ENCODE measurements around the gene PODN.

PODN gene

GRCh38 chr1:53078333-53079101, 16.5 kb downstream of the PODN start:
- Histone ChIP-seq H3K36me3 (peaks cover 4 to 48% (median 45%) of the 10 kb centered on the region in 3 donors), H3K27me3 (no peaks in the 10 kb centered on the region), H3K4me1 (no peaks in the 10 kb centered on the region), H3K9me3 (no peaks in the 10 kb centered on the region), H3K4me3 (no peak overlapping the region), H3K27ac (no peak overlapping the region)
- intact Hi-C loops (cut with DNase I; ENCODE audit: low total_unique reads) = no loop called here
- peak in 1 of 2 donors; percentile 64 for DNase-seq
- no peak for TF ChIP-seq CTCF (IDR thresholded peaks at IDR 0.05)

GRCh38 chr1:53079251-53079650, 17.2 kb downstream of the PODN start:
- Histone ChIP-seq H3K36me3 (peaks cover 4 to 53% (median 46%) of the 10 kb centered on the region in 3 donors), H3K9me3 (no peaks in the 10 kb centered on the region), H3K27me3 (no peaks in the 10 kb centered on the region), H3K27ac (no peak overlapping the region), H3K4me1 (no peaks in the 10 kb centered on the region), H3K4me3 (no peak overlapping the region)
- intact Hi-C loops (cut with DNase I; ENCODE audit: low total_unique reads) = no loop called here
- no peak for TF ChIP-seq CTCF (IDR thresholded peaks at IDR 0.05)
- no peak for DNase-seq

- no peak for TF ChIP-seq CTCF (IDR thresholded peaks at IDR 0.05)
- Histone ChIP-seq H3K9me3 (no peaks in the 10 kb centered on the region), H3K36me3 (peaks cover 4 to 59% (median 54%) of the 10 kb centered on the region in 3 donors), H3K27me3 (no peaks in the 10 kb centered on the region), H3K4me3 (no peak overlapping the region), H3K4me1 (no peaks in the 10 kb centered on the region), H3K27ac (no peak overlapping the region)
- peak in 1 of 2 donors; percentile 53 for DNase-seq
- intact Hi-C loops (cut with DNase I; ENCODE audit: low total_unique reads) = no loop called here
Observed at GRCh38 chr1:53080041-53080440, 18.0 kb downstream of the PODN start.

GRCh38 chr1:53080769-53081168, 18.8 kb downstream of the PODN start:
- Histone ChIP-seq H3K9me3 (no peaks in the 10 kb centered on the region), H3K27me3 (no peaks in the 10 kb centered on the region), H3K4me3 (no peak overlapping the region), H3K27ac (no peak overlapping the region), H3K4me1 (no peaks in the 10 kb centered on the region), H3K36me3 (peaks cover 4 to 60% (median 56%) of the 10 kb centered on the region in 3 donors)
- DNase-seq = no peak
- intact Hi-C loops (cut with DNase I; ENCODE audit: low total_unique reads) = no loop called here
- no peak for TF ChIP-seq CTCF (IDR thresholded peaks at IDR 0.05)

GRCh38 chr1:53081384-53082066, 19.5 kb downstream of the PODN start:
- Histone ChIP-seq H3K36me3 (peaks cover 4 to 64% (median 56%) of the 10 kb centered on the region in 3 donors), H3K27me3 (no peaks in the 10 kb centered on the region), H3K4me1 (no peaks in the 10 kb centered on the region), H3K27ac (no peak overlapping the region), H3K4me3 (no peak overlapping the region), H3K9me3 (no peaks in the 10 kb centered on the region)
- no peak for TF ChIP-seq CTCF (IDR thresholded peaks at IDR 0.05)
- no peak for DNase-seq
- intact Hi-C loops (cut with DNase I; ENCODE audit: low total_unique reads) = no loop called here
